ENCODE measurements around the gene ZNF622.

ZNF622 gene

GRCh38 chr5:16459451-16459850 lies 6.1 kb downstream of the ZNF622 start:
- H3K36me3 ChIP-seq (ENCODE audit: control insufficient read depth, insufficient read depth, low read length): peaks cover 8% of the 10 kb centered on the region; the same call in 1 of the 2 replicates
- no peak overlapping the region for H3K4me3 ChIP-seq (ENCODE audit: low read length)
- H3K9me3 ChIP-seq (ENCODE audit: control insufficient read depth, insufficient read depth, low read length): no peaks in the 10 kb centered on the region
- H3K4me1 ChIP-seq (ENCODE audit: control insufficient read depth, insufficient read depth, low read length): peaks cover 1% of the 10 kb centered on the region; the same call in 1 of the 2 replicates
- H3K27me3 ChIP-seq (ENCODE audit: control insufficient read depth, insufficient read depth, low read length): no peaks in the 10 kb centered on the region
- no peak for DNase-seq (ENCODE audit: low read depth, low spot score)
- no peak overlapping the region for H3K27ac ChIP-seq (ENCODE audit: low read length)

GRCh38 chr5:16457853-16458252 lies 7.7 kb downstream of the ZNF622 start:
- H3K4me3 ChIP-seq (ENCODE audit: low read length): no peak overlapping the region
- H3K36me3 ChIP-seq (ENCODE audit: control insufficient read depth, insufficient read depth, low read length): peaks cover 8% of the 10 kb centered on the region; the same call in 1 of the 2 replicates
- no peak overlapping the region for H3K27ac ChIP-seq (ENCODE audit: low read length)
- no peaks in the 10 kb centered on the region for H3K27me3 ChIP-seq (ENCODE audit: control insufficient read depth, insufficient read depth, low read length)
- no peaks in the 10 kb centered on the region for H3K9me3 ChIP-seq (ENCODE audit: control insufficient read depth, insufficient read depth, low read length)
- WGBS (ENCODE audit: insufficient coverage, insufficient read length): 100% methylated on average over 1 of the region's 1 CpG
- DNase-seq (ENCODE audit: low read depth, low spot score): no peak
- no peaks in the 10 kb centered on the region for H3K4me1 ChIP-seq (ENCODE audit: control insufficient read depth, insufficient read depth, low read length)

- no peaks in the 10 kb centered on the region for H3K4me1 ChIP-seq (ENCODE audit: control insufficient read depth, insufficient read depth, low read length)
- no CpG with 5 or more reads among the region's 3 CpGs for WGBS (ENCODE audit: insufficient coverage, insufficient read length)
- H3K27me3 ChIP-seq (ENCODE audit: control insufficient read depth, insufficient read depth, low read length): no peaks in the 10 kb centered on the region
- no peaks in the 10 kb centered on the region for H3K9me3 ChIP-seq (ENCODE audit: control insufficient read depth, insufficient read depth, low read length)
- peaks cover 5% of the 10 kb centered on the region; the same call in 1 of the 2 replicates for H3K36me3 ChIP-seq (ENCODE audit: control insufficient read depth, insufficient read depth, low read length)
- DNase-seq (ENCODE audit: low read depth, low spot score): no peak
- no peak overlapping the region for H3K4me3 ChIP-seq (ENCODE audit: low read length)
- no peak overlapping the region for H3K27ac ChIP-seq (ENCODE audit: low read length)
Measured at GRCh38 chr5:16457451-16457850, 8.1 kb downstream of the ZNF622 start.

- peak; percentile 29 for DNase-seq (ENCODE audit: low read depth, low spot score)
- no peak overlapping the region for H3K27ac ChIP-seq (ENCODE audit: low read length)
Measured at GRCh38 chr5:16456103-16456832, 9.3 kb downstream of the ZNF622 start.

GRCh38 chr5:16455668-16456067 lies 9.9 kb downstream of the ZNF622 start:
- H3K9me3 ChIP-seq (ENCODE audit: control insufficient read depth, insufficient read depth, low read length): no peaks in the 10 kb centered on the region
- H3K4me1 ChIP-seq (ENCODE audit: control insufficient read depth, insufficient read depth, low read length): no peaks in the 10 kb centered on the region
- no peak overlapping the region for H3K4me3 ChIP-seq (ENCODE audit: low read length)
- WGBS (ENCODE audit: insufficient coverage, insufficient read length): no CpG with 5 or more reads among the region's 5 CpGs
- H3K27ac ChIP-seq (ENCODE audit: low read length): no peak overlapping the region
- no peak for DNase-seq (ENCODE audit: low read depth, low spot score)
- H3K36me3 ChIP-seq (ENCODE audit: control insufficient read depth, insufficient read depth, low read length): no peaks in the 10 kb centered on the region; the same call in 1 of the 2 replicates
- H3K27me3 ChIP-seq (ENCODE audit: control insufficient read depth, insufficient read depth, low read length): no peaks in the 10 kb centered on the region

More at GRCh38 chr5:16456103-16456832, 9.3 kb downstream of the ZNF622 start:
- no peaks in the 10 kb centered on the region for H3K27me3 ChIP-seq (ENCODE audit: control insufficient read depth, insufficient read depth, low read length)
- peaks cover 3% of the 10 kb centered on the region; the same call in 1 of the 2 replicates for H3K36me3 ChIP-seq (ENCODE audit: control insufficient read depth, insufficient read depth, low read length)
- H3K4me1 ChIP-seq (ENCODE audit: control insufficient read depth, insufficient read depth, low read length): no peaks in the 10 kb centered on the region
- H3K4me3 ChIP-seq (ENCODE audit: low read length): no peak overlapping the region
- no peaks in the 10 kb centered on the region for H3K9me3 ChIP-seq (ENCODE audit: control insufficient read depth, insufficient read depth, low read length)
- no CpG with 5 or more reads among the region's 4 CpGs for WGBS (ENCODE audit: insufficient coverage, insufficient read length)

- H3K4me1 ChIP-seq (ENCODE audit: control insufficient read depth, insufficient read depth, low read length): no peaks in the 10 kb centered on the region
- no peaks in the 10 kb centered on the region for H3K9me3 ChIP-seq (ENCODE audit: control insufficient read depth, insufficient read depth, low read length)
- no peak overlapping the region for H3K27ac ChIP-seq (ENCODE audit: low read length)
- no CpG with 5 or more reads among the region's 4 CpGs for WGBS (ENCODE audit: insufficient coverage, insufficient read length)
- no peaks in the 10 kb centered on the region; the same call in 1 of the 2 replicates for H3K36me3 ChIP-seq (ENCODE audit: control insufficient read depth, insufficient read depth, low read length)
- H3K27me3 ChIP-seq (ENCODE audit: control insufficient read depth, insufficient read depth, low read length): no peaks in the 10 kb centered on the region
- no peak for DNase-seq (ENCODE audit: low read depth, low spot score)
- no peak overlapping the region for H3K4me3 ChIP-seq (ENCODE audit: low read length)
Measured at GRCh38 chr5:16454686-16455085, 10.9 kb downstream of the ZNF622 start.

- no peaks in the 10 kb centered on the region for H3K27me3 ChIP-seq (ENCODE audit: control insufficient read depth, insufficient read depth, low read length)
- no peak overlapping the region for H3K4me3 ChIP-seq (ENCODE audit: low read length)
- DNase-seq (ENCODE audit: low read depth, low spot score): no peak
- H3K36me3 ChIP-seq (ENCODE audit: control insufficient read depth, insufficient read depth, low read length): no peaks in the 10 kb centered on the region; the same call in 1 of the 2 replicates
- no peaks in the 10 kb centered on the region for H3K9me3 ChIP-seq (ENCODE audit: control insufficient read depth, insufficient read depth, low read length)
- no peak overlapping the region for H3K27ac ChIP-seq (ENCODE audit: low read length)
- no peaks in the 10 kb centered on the region for H3K4me1 ChIP-seq (ENCODE audit: control insufficient read depth, insufficient read depth, low read length)
Measured at GRCh38 chr5:16453609-16454008, 12.0 kb downstream of the ZNF622 start.

- no peak overlapping the region for H3K27ac ChIP-seq (ENCODE audit: low read length)
- H3K4me1 ChIP-seq (ENCODE audit: control insufficient read depth, insufficient read depth, low read length): no peaks in the 10 kb centered on the region
- H3K9me3 ChIP-seq (ENCODE audit: control insufficient read depth, insufficient read depth, low read length): no peaks in the 10 kb centered on the region
- no peak overlapping the region for H3K4me3 ChIP-seq (ENCODE audit: low read length)
- whole genome bisulfite sequencing (ENCODE audit: insufficient coverage, insufficient read length): no CpG with 5 or more reads among the region's 2 CpGs
- DNase-seq (ENCODE audit: low read depth, low spot score): no peak
- H3K27me3 ChIP-seq (ENCODE audit: control insufficient read depth, insufficient read depth, low read length): no peaks in the 10 kb centered on the region
- no peaks in the 10 kb centered on the region; the same call in 1 of the 2 replicates for H3K36me3 ChIP-seq (ENCODE audit: control insufficient read depth, insufficient read depth, low read length)
Measured at GRCh38 chr5:16450163-16450562, 15.4 kb downstream of the ZNF622 start.

GRCh38 chr5:16446993-16447392 lies 18.6 kb downstream of the ZNF622 start:
- no peak overlapping the region for H3K4me3 ChIP-seq (ENCODE audit: low read length)
- no peaks in the 10 kb centered on the region; the same call in 1 of the 2 replicates for H3K36me3 ChIP-seq (ENCODE audit: control insufficient read depth, insufficient read depth, low read length)
- no peaks in the 10 kb centered on the region for H3K4me1 ChIP-seq (ENCODE audit: control insufficient read depth, insufficient read depth, low read length)
- WGBS (ENCODE audit: insufficient coverage, insufficient read length): no CpG with 5 or more reads among the region's 5 CpGs
- no peaks in the 10 kb centered on the region for H3K27me3 ChIP-seq (ENCODE audit: control insufficient read depth, insufficient read depth, low read length)
- no peaks in the 10 kb centered on the region for H3K9me3 ChIP-seq (ENCODE audit: control insufficient read depth, insufficient read depth, low read length)
- no peak for DNase-seq (ENCODE audit: low read depth, low spot score)
- H3K27ac ChIP-seq (ENCODE audit: low read length): no peak overlapping the region

- Histone ChIP-seq H3K27ac (ENCODE audit: low read length) (no peak overlapping the region), H3K36me3 (ENCODE audit: control insufficient read depth, insufficient read depth, low read length) (no peaks in the 10 kb centered on the region), H3K4me3 (ENCODE audit: low read length) (no peak overlapping the region), H3K9me3 (ENCODE audit: control insufficient read depth, insufficient read depth, low read length) (no peaks in the 10 kb centered on the region), H3K4me1 (ENCODE audit: control insufficient read depth, insufficient read depth, low read length) (no peaks in the 10 kb centered on the region), H3K27me3 (ENCODE audit: control insufficient read depth, insufficient read depth, low read length) (no peaks in the 10 kb centered on the region)
- DNase-seq (ENCODE audit: low read depth, low spot score): no peak
- no CpG with 5 or more reads among the region's 1 CpG for WGBS (ENCODE audit: insufficient coverage, insufficient read length)
Measured at GRCh38 chr5:16437977-16438376, 27.6 kb downstream of the ZNF622 start.
